CD4-positive, CD25-positive, alpha-beta regulatory T cell (primary cell): Measurements from ENCODE around the gene CZIB. TPM values are rescaled to one million over a fixed set of nuclear protein-coding genes. Genes with fewer than 3 reads are reported as not detected.

Experiments used
- ATAC-seq, 2 donors: fragments of 150-1000 bp; cut with Tn5 transposase; one replicate each; pipeline ENCODE4 v1.10.0; 2021; ENCODE audit warnings: low read depth in 2 of 2, moderate number of reproducible peaks in 2 of 2, moderate library complexity in 1 of 2
- DNase-seq, 3 donors: peaks; one replicate each; pipeline versions ENCODE4 v3.0.0 to v3.0.0-alpha.2; 2012 to 2022; ENCODE audit warnings: mixed read lengths in 1 of 3
- H3K27ac ChIP-seq: one replicate; pipeline ENCODE4 v1.7.0; 2013; ENCODE audit warnings: mild to moderate bottlenecking, low read length; ENCODE audit not compliant: insufficient read depth, poor library complexity, severe bottlenecking
- H3K27me3 ChIP-seq: one replicate; pipeline ENCODE4 v1.7.0; 2013; ENCODE audit warnings: low read length; ENCODE audit not compliant: control insufficient read depth, insufficient read depth
- H3K36me3 ChIP-seq: one replicate; pipeline ENCODE4 v1.7.0; 2013; ENCODE audit warnings: mild to moderate bottlenecking, low read length, moderate library complexity; ENCODE audit not compliant: control insufficient read depth, insufficient read depth
- H3K4me1 ChIP-seq: 2 replicates; pipeline ENCODE4 v1.7.0; 2013; ENCODE audit warnings: mild to moderate bottlenecking, low read length; ENCODE audit not compliant: insufficient read depth, control insufficient read depth, poor library complexity, severe bottlenecking
- H3K4me3 ChIP-seq: one replicate; pipeline ENCODE4 v1.7.0; 2013; ENCODE audit warnings: low read depth, mild to moderate bottlenecking, low read length, moderate library complexity
- H3K9me3 ChIP-seq, 2 experiments: 1 replicate in 1 of 2; 2 replicates in 1 of 2; pipeline ENCODE4 v1.7.0; 2013; ENCODE audit warnings: low read length in 2 of 2, mild to moderate bottlenecking in 1 of 2, moderate library complexity in 1 of 2; ENCODE audit not compliant: control insufficient read depth in 2 of 2
- H3K27ac Mint-ChIP-seq, 3 donors: one replicate each; pipeline ENCODE4 v1.8.0; 2020 to 2022; ENCODE audit warnings: mild to moderate bottlenecking in 3 of 3, mixed read lengths in 3 of 3, moderate library complexity in 2 of 3
- H3K27me3 Mint-ChIP-seq: one replicate; pipeline ENCODE4 v1.8.0; 2022; ENCODE audit warnings: mild to moderate bottlenecking, mixed read lengths
- H3K36me3 Mint-ChIP-seq: one replicate; pipeline ENCODE4 v1.8.0; 2020; ENCODE audit warnings: mixed read lengths
- H3K4me1 Mint-ChIP-seq, 4 donors: one replicate each; pipeline ENCODE4 v1.8.0; 2020 to 2022; ENCODE audit warnings: mixed read lengths in 4 of 4, mild to moderate bottlenecking in 1 of 4
- H3K4me3 Mint-ChIP-seq, 4 donors: one replicate each; pipeline ENCODE4 v1.8.0; 2020 to 2022; ENCODE audit warnings: mild to moderate bottlenecking in 4 of 4, mixed read lengths in 4 of 4, moderate library complexity in 3 of 4
- H3K9me3 Mint-ChIP-seq, 7 donors: one replicate each; pipeline ENCODE4 v1.8.0; 2020 to 2022; ENCODE audit warnings: mixed read lengths in 7 of 7, mild to moderate bottlenecking in 3 of 7, moderate library complexity in 2 of 7
- polyA plus RNA-seq, 4 donors: library from polyadenylated mRNA; unstranded; fragments of 300-500 nt; fragmentation: Illumina TruSeq; gene quantifications; one replicate each; pipeline ENCODE4 v1.2.3, GENCODE V29; 2021
- total RNA-seq: library from RNA; stranded (reverse); gene quantifications from one replicate; pipeline ENCODE4 v1.2.3, GENCODE V29; 2022

CZIB gene
- total and polyA plus RNA-seq, 5 donors from 2014 or later = 33.5 to 68.2 (median 59.7) TPM

GRCh38 chr1:53176452-53177208 lies 43.8 kb downstream of the CZIB start:
- Mint-ChIP-seq H3K27ac (no peak overlapping the region), H3K9me3 (no peaks in the 10 kb centered on the region), H3K27me3 (peaks cover 26% of the 10 kb centered on the region), H3K36me3 (no peaks in the 10 kb centered on the region), H3K4me3 (no peak overlapping the region), H3K4me1 (peaks cover 0 to 6% (median 1%) of the 10 kb centered on the region in 4 donors)
- H3K36me3 ChIP-seq = no peaks in the 10 kb centered on the region
- H3K4me3 ChIP-seq = no peak overlapping the region
- DNase-seq (no peak), ATAC-seq (no peak)
- no peak overlapping the region for H3K27ac ChIP-seq
- no peaks in the 10 kb centered on the region for H3K9me3 ChIP-seq
- no peaks in the 10 kb centered on the region for H3K4me1 ChIP-seq
- peaks cover 3% of the 10 kb centered on the region for H3K27me3 ChIP-seq

- DNase-seq (no peak), ATAC-seq (no peak)
- Histone ChIP-seq H3K4me3 (no peak overlapping the region), H3K27ac (no peak overlapping the region), H3K27me3 (no peaks in the 10 kb centered on the region), H3K9me3 (no peaks in the 10 kb centered on the region), H3K4me1 (no peaks in the 10 kb centered on the region), H3K36me3 (no peaks in the 10 kb centered on the region)
- H3K27ac Mint-ChIP-seq = no peak overlapping the region
- H3K36me3 Mint-ChIP-seq = no peaks in the 10 kb centered on the region
- peaks cover 23% of the 10 kb centered on the region for H3K27me3 Mint-ChIP-seq
- peaks cover 0 to 6% (median 1%) of the 10 kb centered on the region in 4 donors for H3K4me1 Mint-ChIP-seq
- no peak overlapping the region for H3K4me3 Mint-ChIP-seq
- no peaks in the 10 kb centered on the region for H3K9me3 Mint-ChIP-seq
Measured at GRCh38 chr1:53174971-53175913, 45.2 kb downstream of the CZIB start.

- Histone ChIP-seq H3K4me1 (no peaks in the 10 kb centered on the region), H3K36me3 (no peaks in the 10 kb centered on the region), H3K27me3 (no peaks in the 10 kb centered on the region), H3K9me3 (no peaks in the 10 kb centered on the region), H3K4me3 (no peak overlapping the region), H3K27ac (no peak overlapping the region)
- Mint-ChIP-seq H3K27ac (peak overlapping the region in 1 of 3 donors; percentile 24), H3K27me3 (peaks cover 31% of the 10 kb centered on the region), H3K9me3 (no peaks in the 10 kb centered on the region), H3K4me1 (peaks cover 0 to 6% (median 1%) of the 10 kb centered on the region in 4 donors), H3K36me3 (no peaks in the 10 kb centered on the region), H3K4me3 (no peak overlapping the region)
- ATAC-seq = no peak
- peak in 1 of 3 donors; percentile 23 for DNase-seq
Measured at GRCh38 chr1:53172426-53173128, 47.9 kb downstream of the CZIB start.

- peaks cover 47% of the 10 kb centered on the region for H3K27me3 Mint-ChIP-seq
- Histone ChIP-seq H3K36me3 (no peaks in the 10 kb centered on the region), H3K4me1 (no peaks in the 10 kb centered on the region), H3K27ac (no peak overlapping the region), H3K4me3 (no peak overlapping the region), H3K27me3 (no peaks in the 10 kb centered on the region), H3K9me3 (no peaks in the 10 kb centered on the region)
- DNase-seq = no peak
- H3K4me3 Mint-ChIP-seq = no peak overlapping the region
- no peak overlapping the region for H3K27ac Mint-ChIP-seq
- H3K4me1 Mint-ChIP-seq = no peaks in the 10 kb centered on the region
- no peaks in the 10 kb centered on the region for H3K36me3 Mint-ChIP-seq
- no peak for ATAC-seq
- peaks cover 0 to 1% (median 0%) of the 10 kb centered on the region in 7 donors for H3K9me3 Mint-ChIP-seq
Measured at GRCh38 chr1:53166912-53167311, 53.5 kb downstream of the CZIB start.

GRCh38 chr1:53166366-53166765 lies 54.1 kb downstream of the CZIB start:
- H3K27me3 Mint-ChIP-seq = peaks cover 47% of the 10 kb centered on the region
- no peak overlapping the region for H3K4me3 Mint-ChIP-seq
- H3K4me1 ChIP-seq = no peaks in the 10 kb centered on the region
- no peak overlapping the region for H3K27ac ChIP-seq
- no peak overlapping the region for H3K4me3 ChIP-seq
- no peaks in the 10 kb centered on the region for H3K9me3 ChIP-seq
- H3K36me3 ChIP-seq = no peaks in the 10 kb centered on the region
- no peaks in the 10 kb centered on the region for H3K27me3 ChIP-seq
- no peaks in the 10 kb centered on the region for H3K4me1 Mint-ChIP-seq
- peaks cover 0 to 1% (median 0%) of the 10 kb centered on the region in 7 donors for H3K9me3 Mint-ChIP-seq
- DNase-seq (no peak), ATAC-seq (no peak)
- peak overlapping the region in 1 of 3 donors; percentile 43 for H3K27ac Mint-ChIP-seq
- no peaks in the 10 kb centered on the region for H3K36me3 Mint-ChIP-seq

GRCh38 chr1:53165408-53165961 lies 54.9 kb downstream of the CZIB start:
- no peak overlapping the region for H3K4me3 Mint-ChIP-seq
- Histone ChIP-seq H3K9me3 (no peaks in the 10 kb centered on the region), H3K4me1 (no peaks in the 10 kb centered on the region), H3K27me3 (no peaks in the 10 kb centered on the region), H3K27ac (no peak overlapping the region), H3K4me3 (no peak overlapping the region), H3K36me3 (no peaks in the 10 kb centered on the region)
- no peak overlapping the region for H3K27ac Mint-ChIP-seq
- no peaks in the 10 kb centered on the region for H3K36me3 Mint-ChIP-seq
- H3K9me3 Mint-ChIP-seq = peaks cover 0 to 1% (median 0%) of the 10 kb centered on the region in 7 donors
- DNase-seq (no peak), ATAC-seq (no peak)
- H3K4me1 Mint-ChIP-seq = no peaks in the 10 kb centered on the region
- H3K27me3 Mint-ChIP-seq = peaks cover 47% of the 10 kb centered on the region
